ENCODE results near the gene CCDC77. TPM values are rescaled to one million over a fixed set of nuclear protein-coding genes. Genes with fewer than 3 reads are reported as not detected.

CCDC77 gene
- total and polyA plus RNA-seq, 2 experiments from 2014 or later: 24.7 to 26.7 TPM

DNA sequence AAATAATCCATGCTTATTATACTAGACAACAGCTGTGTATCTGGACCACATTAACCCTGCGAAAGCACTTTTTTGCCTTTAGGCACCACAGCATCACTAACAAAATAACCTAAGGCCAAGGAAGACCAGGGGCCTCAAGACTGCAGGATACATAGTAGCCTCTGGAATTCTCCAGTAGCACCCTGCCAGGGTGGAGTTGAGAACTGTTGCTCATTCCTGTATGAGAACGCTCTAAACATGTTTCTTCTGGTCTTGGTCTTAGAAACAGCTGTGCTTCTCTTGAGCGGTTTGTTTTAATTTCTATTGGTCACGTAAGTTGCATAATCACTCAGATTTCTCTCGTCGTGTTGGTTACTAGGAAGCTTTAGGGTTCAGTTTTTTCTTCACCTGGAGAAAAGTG lies 66.1 kb downstream of the CCDC77 start:
- Mint-ChIP-seq H3K27me3 (ENCODE audit: insufficient read depth, low read depth, poor library complexity) (peaks cover 5% of the 10 kb centered on the region), H3K27ac (0 out of 2 replicates have a peak overlapping the region, but pooled peaks have one; percentile 72), H3K9me3 (no peaks in the 10 kb centered on the region), H3K4me1 (peaks cover 3% of the 10 kb centered on the region; the same call in 2 of the 3 replicates), H3K4me3 (no peak overlapping the region), H3K36me3 (ENCODE audit: low read depth) (no peaks in the 10 kb centered on the region; the same call in 2 of the 3 replicates)
- TF ChIP-seq ZNF114 (CRISPR knock-in tag; IDR thresholded peaks at IDR 0.05) (no peak), ZNF331 (CRISPR knock-in tag; IDR thresholded peaks at IDR 0.05; ENCODE audit: low read depth) (no peak), CREB1 (CRISPR knock-in tag; IDR thresholded peaks at IDR 0.05; ENCODE audit: low read depth) (no peak), STAT1 (IDR thresholded peaks at IDR 0.05; ENCODE audit: unreplicated experiment) (no peak), JUNB (IDR thresholded peaks at IDR 0.05; ENCODE audit: unreplicated experiment) (no peak), EZH2phosphoT487 (IDR thresholded peaks at IDR 0.05; ENCODE audit: unreplicated experiment) (no peak), EZH2 (IDR thresholded peaks at IDR 0.05; ENCODE audit: low read depth, unreplicated experiment) (no peak), NANOG (IDR thresholded peaks at IDR 0.05; ENCODE audit: borderline replicate concordance) (no peak)
- TF ChIP-seq, protein P1, sequence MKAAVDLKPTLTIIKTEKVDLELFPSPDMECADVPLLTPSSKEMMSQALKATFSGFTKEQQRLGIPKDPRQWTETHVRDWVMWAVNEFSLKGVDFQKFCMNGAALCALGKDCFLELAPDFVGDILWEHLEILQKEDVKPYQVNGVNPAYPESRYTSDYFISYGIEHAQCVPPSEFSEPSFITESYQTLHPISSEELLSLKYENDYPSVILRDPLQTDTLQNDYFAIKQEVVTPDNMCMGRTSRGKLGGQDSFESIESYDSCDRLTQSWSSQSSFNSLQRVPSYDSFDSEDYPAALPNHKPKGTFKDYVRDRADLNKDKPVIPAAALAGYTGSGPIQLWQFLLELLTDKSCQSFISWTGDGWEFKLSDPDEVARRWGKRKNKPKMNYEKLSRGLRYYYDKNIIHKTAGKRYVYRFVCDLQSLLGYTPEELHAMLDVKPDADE (IDR thresholded peaks at IDR 0.05): no peak
- TF ChIP-seq, protein P2, sequence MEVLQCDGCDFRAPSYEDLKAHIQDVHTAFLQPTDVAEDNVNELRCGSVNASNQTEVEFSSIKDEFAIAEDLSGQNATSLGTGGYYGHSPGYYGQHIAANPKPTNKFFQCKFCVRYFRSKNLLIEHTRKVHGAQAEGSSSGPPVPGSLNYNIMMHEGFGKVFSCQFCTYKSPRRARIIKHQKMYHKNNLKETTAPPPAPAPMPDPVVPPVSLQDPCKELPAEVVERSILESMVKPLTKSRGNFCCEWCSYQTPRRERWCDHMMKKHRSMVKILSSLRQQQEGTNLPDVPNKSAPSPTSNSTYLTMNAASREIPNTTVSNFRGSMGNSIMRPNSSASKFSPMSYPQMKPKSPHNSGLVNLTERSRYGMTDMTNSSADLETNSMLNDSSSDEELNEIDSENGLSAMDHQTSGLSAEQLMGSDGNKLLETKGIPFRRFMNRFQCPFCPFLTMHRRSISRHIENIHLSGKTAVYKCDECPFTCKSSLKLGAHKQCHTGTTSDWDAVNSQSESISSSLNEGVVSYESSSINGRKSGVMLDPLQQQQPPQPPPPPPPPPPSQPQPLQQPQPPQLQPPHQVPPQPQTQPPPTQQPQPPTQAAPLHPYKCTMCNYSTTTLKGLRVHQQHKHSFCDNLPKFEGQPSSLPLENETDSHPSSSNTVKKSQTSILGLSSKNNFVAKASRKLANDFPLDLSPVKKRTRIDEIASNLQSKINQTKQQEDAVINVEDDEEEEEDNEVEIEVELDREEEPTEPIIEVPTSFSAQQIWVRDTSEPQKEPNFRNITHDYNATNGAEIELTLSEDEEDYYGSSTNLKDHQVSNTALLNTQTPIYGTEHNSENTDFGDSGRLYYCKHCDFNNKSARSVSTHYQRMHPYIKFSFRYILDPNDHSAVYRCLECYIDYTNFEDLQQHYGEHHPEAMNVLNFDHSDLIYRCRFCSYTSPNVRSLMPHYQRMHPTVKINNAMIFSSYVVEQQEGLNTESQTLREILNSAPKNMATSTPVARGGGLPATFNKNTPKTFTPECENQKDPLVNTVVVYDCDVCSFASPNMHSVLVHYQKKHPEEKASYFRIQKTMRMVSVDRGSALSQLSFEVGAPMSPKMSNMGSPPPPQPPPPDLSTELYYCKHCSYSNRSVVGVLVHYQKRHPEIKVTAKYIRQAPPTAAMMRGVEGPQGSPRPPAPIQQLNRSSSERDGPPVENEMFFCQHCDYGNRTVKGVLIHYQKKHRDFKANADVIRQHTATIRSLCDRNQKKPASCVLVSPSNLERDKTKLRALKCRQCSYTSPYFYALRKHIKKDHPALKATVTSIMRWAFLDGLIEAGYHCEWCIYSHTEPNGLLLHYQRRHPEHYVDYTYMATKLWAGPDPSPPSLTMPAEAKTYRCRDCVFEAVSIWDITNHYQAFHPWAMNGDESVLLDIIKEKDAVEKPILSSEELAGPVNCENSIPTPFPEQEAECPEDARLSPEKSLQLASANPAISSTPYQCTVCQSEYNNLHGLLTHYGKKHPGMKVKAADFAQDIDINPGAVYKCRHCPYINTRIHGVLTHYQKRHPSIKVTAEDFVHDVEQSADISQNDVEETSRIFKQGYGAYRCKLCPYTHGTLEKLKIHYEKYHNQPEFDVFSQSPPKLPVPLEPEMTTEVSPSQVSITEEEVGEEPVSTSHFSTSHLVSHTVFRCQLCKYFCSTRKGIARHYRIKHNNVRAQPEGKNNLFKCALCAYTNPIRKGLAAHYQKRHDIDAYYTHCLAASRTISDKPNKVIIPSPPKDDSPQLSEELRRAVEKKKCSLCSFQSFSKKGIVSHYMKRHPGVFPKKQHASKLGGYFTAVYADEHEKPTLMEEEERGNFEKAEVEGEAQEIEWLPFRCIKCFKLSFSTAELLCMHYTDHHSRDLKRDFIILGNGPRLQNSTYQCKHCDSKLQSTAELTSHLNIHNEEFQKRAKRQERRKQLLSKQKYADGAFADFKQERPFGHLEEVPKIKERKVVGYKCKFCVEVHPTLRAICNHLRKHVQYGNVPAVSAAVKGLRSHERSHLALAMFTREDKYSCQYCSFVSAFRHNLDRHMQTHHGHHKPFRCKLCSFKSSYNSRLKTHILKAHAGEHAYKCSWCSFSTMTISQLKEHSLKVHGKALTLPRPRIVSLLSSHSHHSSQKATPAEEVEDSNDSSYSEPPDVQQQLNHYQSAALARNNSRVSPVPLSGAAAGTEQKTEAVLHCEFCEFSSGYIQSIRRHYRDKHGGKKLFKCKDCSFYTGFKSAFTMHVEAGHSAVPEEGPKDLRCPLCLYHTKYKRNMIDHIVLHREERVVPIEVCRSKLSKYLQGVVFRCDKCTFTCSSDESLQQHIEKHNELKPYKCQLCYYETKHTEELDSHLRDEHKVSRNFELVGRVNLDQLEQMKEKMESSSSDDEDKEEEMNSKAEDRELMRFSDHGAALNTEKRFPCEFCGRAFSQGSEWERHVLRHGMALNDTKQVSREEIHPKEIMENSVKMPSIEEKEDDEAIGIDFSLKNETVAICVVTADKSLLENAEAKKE (CRISPR knock-in tag; IDR thresholded peaks at IDR 0.05): no peak
- TF ChIP-seq, protein P3, sequence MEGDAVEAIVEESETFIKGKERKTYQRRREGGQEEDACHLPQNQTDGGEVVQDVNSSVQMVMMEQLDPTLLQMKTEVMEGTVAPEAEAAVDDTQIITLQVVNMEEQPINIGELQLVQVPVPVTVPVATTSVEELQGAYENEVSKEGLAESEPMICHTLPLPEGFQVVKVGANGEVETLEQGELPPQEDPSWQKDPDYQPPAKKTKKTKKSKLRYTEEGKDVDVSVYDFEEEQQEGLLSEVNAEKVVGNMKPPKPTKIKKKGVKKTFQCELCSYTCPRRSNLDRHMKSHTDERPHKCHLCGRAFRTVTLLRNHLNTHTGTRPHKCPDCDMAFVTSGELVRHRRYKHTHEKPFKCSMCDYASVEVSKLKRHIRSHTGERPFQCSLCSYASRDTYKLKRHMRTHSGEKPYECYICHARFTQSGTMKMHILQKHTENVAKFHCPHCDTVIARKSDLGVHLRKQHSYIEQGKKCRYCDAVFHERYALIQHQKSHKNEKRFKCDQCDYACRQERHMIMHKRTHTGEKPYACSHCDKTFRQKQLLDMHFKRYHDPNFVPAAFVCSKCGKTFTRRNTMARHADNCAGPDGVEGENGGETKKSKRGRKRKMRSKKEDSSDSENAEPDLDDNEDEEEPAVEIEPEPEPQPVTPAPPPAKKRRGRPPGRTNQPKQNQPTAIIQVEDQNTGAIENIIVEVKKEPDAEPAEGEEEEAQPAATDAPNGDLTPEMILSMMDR (conservative IDR thresholded peaks at IDR 0.05; ENCODE audit: low read depth in 2 of 2): no peak
- TF ChIP-seq, protein P4, sequence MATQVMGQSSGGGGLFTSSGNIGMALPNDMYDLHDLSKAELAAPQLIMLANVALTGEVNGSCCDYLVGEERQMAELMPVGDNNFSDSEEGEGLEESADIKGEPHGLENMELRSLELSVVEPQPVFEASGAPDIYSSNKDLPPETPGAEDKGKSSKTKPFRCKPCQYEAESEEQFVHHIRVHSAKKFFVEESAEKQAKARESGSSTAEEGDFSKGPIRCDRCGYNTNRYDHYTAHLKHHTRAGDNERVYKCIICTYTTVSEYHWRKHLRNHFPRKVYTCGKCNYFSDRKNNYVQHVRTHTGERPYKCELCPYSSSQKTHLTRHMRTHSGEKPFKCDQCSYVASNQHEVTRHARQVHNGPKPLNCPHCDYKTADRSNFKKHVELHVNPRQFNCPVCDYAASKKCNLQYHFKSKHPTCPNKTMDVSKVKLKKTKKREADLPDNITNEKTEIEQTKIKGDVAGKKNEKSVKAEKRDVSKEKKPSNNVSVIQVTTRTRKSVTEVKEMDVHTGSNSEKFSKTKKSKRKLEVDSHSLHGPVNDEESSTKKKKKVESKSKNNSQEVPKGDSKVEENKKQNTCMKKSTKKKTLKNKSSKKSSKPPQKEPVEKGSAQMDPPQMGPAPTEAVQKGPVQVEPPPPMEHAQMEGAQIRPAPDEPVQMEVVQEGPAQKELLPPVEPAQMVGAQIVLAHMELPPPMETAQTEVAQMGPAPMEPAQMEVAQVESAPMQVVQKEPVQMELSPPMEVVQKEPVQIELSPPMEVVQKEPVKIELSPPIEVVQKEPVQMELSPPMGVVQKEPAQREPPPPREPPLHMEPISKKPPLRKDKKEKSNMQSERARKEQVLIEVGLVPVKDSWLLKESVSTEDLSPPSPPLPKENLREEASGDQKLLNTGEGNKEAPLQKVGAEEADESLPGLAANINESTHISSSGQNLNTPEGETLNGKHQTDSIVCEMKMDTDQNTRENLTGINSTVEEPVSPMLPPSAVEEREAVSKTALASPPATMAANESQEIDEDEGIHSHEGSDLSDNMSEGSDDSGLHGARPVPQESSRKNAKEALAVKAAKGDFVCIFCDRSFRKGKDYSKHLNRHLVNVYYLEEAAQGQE (IDR thresholded peaks at IDR 0.05; ENCODE audit: unreplicated experiment): no peak
- Histone ChIP-seq H3K27me3 (ENCODE audit: insufficient read depth) (no peaks in the 10 kb centered on the region), H2AFZ (no peak overlapping the region), H3K36me3 (ENCODE audit: insufficient read depth) (no peaks in the 10 kb centered on the region), H4K20me1 (replicated peaks; ENCODE audit: insufficient read depth) (peaks cover 14% of the 10 kb centered on the region), H3K9me2 (ENCODE audit: insufficient read depth) (0 out of 2 replicates have a peak, but pooled peaks cover 3% of the 10 kb centered on the region), H3K27ac (ENCODE audit: low read depth) (no peak overlapping the region), H3K4me3 (no peak overlapping the region), H3F3A (replicated peaks; ENCODE audit: low read depth) (no peaks in the 10 kb centered on the region), H3K4me1 (ENCODE audit: insufficient read depth) (0 out of 2 replicates have a peak, but pooled peaks cover 5% of the 10 kb centered on the region), H3K79me2 (replicated peaks; ENCODE audit: insufficient read depth) (no peaks in the 10 kb centered on the region; the same call in 1 of the 2 replicates), H3K4me2 (no peak overlapping the region)
- ATAC-seq (no peak), DNase-seq (ENCODE audit: low spot score) (no peak)

Measured in GM23338 (cell line).